MCF 10A (cell line): ENCODE results near the gene PLS1. TPM values are rescaled to one million over a fixed set of nuclear protein-coding genes. Genes with fewer than 3 reads are reported as not detected.
A peak's percentile ranks its signal among the peaks of the same experiment; 100 is the strongest.

Experiments
- BruUV-seq: library from RNA; stranded (reverse); fragments of 400-500 nt; replicated peaks from 2 replicates; lab custom pipeline; 2021; lab: Mats Ljungman, UMichigan
- CTCF ChIA-PET: fragments of 300-600 bp; sonication (Branson Sonifier 250); formaldehyde crosslinking; extraction: SDS; loops from one replicate; lab custom pipeline; 2021; ENCODE audit warnings: antibody characterized with exemption, inconsistent platforms; lab: Yijun Ruan, JAX
- POLR2A ChIA-PET: fragments of 300-600, 350-650 bp; sonication (Branson Sonifier 250); formaldehyde crosslinking; extraction: SDS; loops from one replicate; lab custom pipeline; 2020; ENCODE audit warnings: antibody characterized with exemption, inconsistent platforms; lab: Yijun Ruan, JAX
- DNase-seq: peaks from one replicate; pipeline ENCODE4 v3.0.0-alpha.2; 2018; ENCODE audit not compliant: unreplicated experiment
- H3K27ac Mint-ChIP-seq: one replicate; pipeline ENCODE4 v1.8.0; 2022; ENCODE audit warnings: mild to moderate bottlenecking, low read depth, mixed read lengths; ENCODE audit not compliant: unreplicated experiment
- H3K27me3 Mint-ChIP-seq: one replicate; pipeline ENCODE4 v1.8.0; 2022; ENCODE audit warnings: mixed read lengths; ENCODE audit not compliant: insufficient read depth, unreplicated experiment
- H3K36me3 Mint-ChIP-seq: one replicate; pipeline ENCODE4 v1.8.0; 2022; ENCODE audit warnings: mild to moderate bottlenecking, moderate library complexity, mixed read lengths; ENCODE audit not compliant: insufficient read depth, unreplicated experiment
- H3K4me1 Mint-ChIP-seq: one replicate; pipeline ENCODE4 v1.8.0; 2022; ENCODE audit warnings: mixed read lengths; ENCODE audit not compliant: insufficient read depth, unreplicated experiment
- H3K4me3 Mint-ChIP-seq: one replicate; pipeline ENCODE4 v1.8.0; 2022; ENCODE audit warnings: mild to moderate bottlenecking, moderate library complexity, mixed read lengths; ENCODE audit not compliant: unreplicated experiment
- H3K9me3 Mint-ChIP-seq: one replicate; pipeline ENCODE4 v1.8.0; 2022; ENCODE audit warnings: mixed read lengths; ENCODE audit not compliant: unreplicated experiment
- intact Hi-C: fragments of 100-400 bp; cut with micrococcal nuclease; formaldehyde crosslinking; loops from 2 replicates; pipeline ENCODE4 v1.14.1; 2022
- total RNA-seq: library from RNA; stranded (reverse); gene quantifications from 2 replicates; pipeline ENCODE4 v1.2.3, GENCODE V29; 2022
- TF ChIP-seq, protein P1 (sequence below): fragments of 200-600 bp; IDR thresholded peaks from one replicate; pipeline ENCODE4 v1.8.0; 2022; ENCODE audit warnings: antibody characterized with exemption, mild to moderate bottlenecking; ENCODE audit not compliant: unreplicated experiment

Gene PLS1
- total RNA-seq, 1 experiment from 2014 or later, result 7.3 TPM

DNA sequence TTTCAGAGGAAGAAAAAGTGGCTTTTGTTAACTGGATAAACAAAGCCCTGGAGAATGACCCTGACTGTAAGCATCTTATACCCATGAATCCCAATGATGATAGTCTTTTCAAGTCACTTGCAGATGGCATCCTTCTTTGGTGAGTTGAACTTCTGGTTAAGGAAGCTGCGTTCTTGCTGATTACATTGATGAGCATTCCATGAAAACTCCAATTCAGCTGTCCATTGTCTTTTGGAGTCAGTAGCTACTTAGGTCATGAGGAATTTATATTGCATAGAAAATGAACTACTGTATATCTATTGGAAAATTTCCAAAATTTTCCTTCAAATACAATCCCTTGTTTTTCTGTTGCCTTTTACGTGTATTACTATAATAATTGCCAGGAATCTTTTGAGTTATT is 80.0 kb downstream of the PLS1 start:
- ChIA-PET POLR2A (interaction anchor here (1.3 kb wide), 1 partner anchor 8 kb away, joined by 4 read pairs; no protein-coding TSS in a partner anchor), CTCF (interaction anchor here (0.7 to 1.5 kb wide), 2 partner anchors 94 to 104 kb away, joined by 3 to 5 read pairs; no protein-coding TSS in a partner anchor)
- no peak for DNase-seq
- no TSS peak for BruUV-seq
- Mint-ChIP-seq H3K27me3 (no peaks in the 10 kb centered on the region), H3K9me3 (no peaks in the 10 kb centered on the region), H3K27ac (no peak overlapping the region), H3K4me1 (no peaks in the 10 kb centered on the region), H3K36me3 (peaks cover 6% of the 10 kb centered on the region), H3K4me3 (no peak overlapping the region)
- intact Hi-C loops, result no loop called here
- TF ChIP-seq, protein P1, sequence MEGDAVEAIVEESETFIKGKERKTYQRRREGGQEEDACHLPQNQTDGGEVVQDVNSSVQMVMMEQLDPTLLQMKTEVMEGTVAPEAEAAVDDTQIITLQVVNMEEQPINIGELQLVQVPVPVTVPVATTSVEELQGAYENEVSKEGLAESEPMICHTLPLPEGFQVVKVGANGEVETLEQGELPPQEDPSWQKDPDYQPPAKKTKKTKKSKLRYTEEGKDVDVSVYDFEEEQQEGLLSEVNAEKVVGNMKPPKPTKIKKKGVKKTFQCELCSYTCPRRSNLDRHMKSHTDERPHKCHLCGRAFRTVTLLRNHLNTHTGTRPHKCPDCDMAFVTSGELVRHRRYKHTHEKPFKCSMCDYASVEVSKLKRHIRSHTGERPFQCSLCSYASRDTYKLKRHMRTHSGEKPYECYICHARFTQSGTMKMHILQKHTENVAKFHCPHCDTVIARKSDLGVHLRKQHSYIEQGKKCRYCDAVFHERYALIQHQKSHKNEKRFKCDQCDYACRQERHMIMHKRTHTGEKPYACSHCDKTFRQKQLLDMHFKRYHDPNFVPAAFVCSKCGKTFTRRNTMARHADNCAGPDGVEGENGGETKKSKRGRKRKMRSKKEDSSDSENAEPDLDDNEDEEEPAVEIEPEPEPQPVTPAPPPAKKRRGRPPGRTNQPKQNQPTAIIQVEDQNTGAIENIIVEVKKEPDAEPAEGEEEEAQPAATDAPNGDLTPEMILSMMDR, result no peak

DNA sequence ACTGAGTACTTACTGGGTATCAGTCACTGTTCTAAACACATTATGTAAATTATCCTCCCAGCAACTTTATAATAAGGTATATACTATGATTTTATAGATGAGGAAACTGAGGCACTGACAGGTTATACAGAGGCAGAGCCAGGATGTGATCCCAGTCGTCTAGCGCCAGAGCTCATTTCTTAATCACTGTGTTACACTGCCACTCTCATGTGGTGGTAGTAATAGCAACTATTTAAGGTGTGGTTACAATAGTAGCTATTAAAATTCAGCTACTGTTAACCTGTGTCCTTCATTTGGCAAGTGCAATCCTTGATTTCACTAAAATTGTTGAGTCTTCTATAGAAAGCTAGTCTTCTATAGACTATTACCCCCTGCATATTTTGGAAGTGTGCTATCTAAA is 84.5 kb downstream of the PLS1 start:
- ChIA-PET POLR2A (interaction anchor here (0.5 to 1.2 kb wide), 3 partner anchors 10 to 102 kb away, joined by 3 read pairs; partner anchors contain the start of gene ATR), CTCF (interaction anchor here (0.6 to 1.6 kb wide), 6 partner anchors 10 to 93 kb away, joined by 3 to 16 read pairs (median 3); no protein-coding TSS in a partner anchor)
- no peak overlapping the region for H3K4me3 Mint-ChIP-seq
- peak; percentile 24 for DNase-seq
- no peaks in the 10 kb centered on the region for H3K4me1 Mint-ChIP-seq
- H3K9me3 Mint-ChIP-seq, result no peaks in the 10 kb centered on the region
- intact Hi-C loops, result loop anchor here (1.0 kb wide), 1 partner anchor 94 kb away; no protein-coding TSS in a partner anchor
- H3K27me3 Mint-ChIP-seq, result no peaks in the 10 kb centered on the region
- no TSS peak for BruUV-seq
- no peak overlapping the region for H3K27ac Mint-ChIP-seq
- H3K36me3 Mint-ChIP-seq, result peaks cover 4% of the 10 kb centered on the region
- TF ChIP-seq, protein P1, result no peak

GRCh38 chr3:142690613-142691012 is 94.4 kb downstream of the PLS1 start:
- no peak for DNase-seq
- CTCF ChIA-PET, result interaction anchor here (0.5 kb wide), 1 partner anchor 128 kb away, joined by 6 read pairs; no protein-coding TSS in a partner anchor
- POLR2A ChIA-PET, result interaction anchor here (1.7 kb wide), 1 partner anchor 93 kb away, joined by 4 read pairs; no protein-coding TSS in a partner anchor
- Mint-ChIP-seq H3K27ac (no peak overlapping the region), H3K27me3 (no peaks in the 10 kb centered on the region), H3K4me3 (no peak overlapping the region), H3K4me1 (no peaks in the 10 kb centered on the region), H3K36me3 (peaks cover 23% of the 10 kb centered on the region), H3K9me3 (no peaks in the 10 kb centered on the region)
- BruUV-seq, result no TSS peak
- intact Hi-C loops, result no loop called here
- TF ChIP-seq, protein P1, result no peak

- Mint-ChIP-seq H3K27me3 (no peaks in the 10 kb centered on the region), H3K9me3 (no peaks in the 10 kb centered on the region), H3K4me1 (no peaks in the 10 kb centered on the region), H3K36me3 (peaks cover 20% of the 10 kb centered on the region), H3K4me3 (no peak overlapping the region), H3K27ac (no peak overlapping the region)
- intact Hi-C loops, result no loop called here
- no TSS peak for BruUV-seq
- TF ChIP-seq, protein P1, result no peak
- DNase-seq, result no peak
- ChIA-PET CTCF (no interaction called here), POLR2A (no interaction called here)
Measured at GRCh38 chr3:142691527-142691926, 95.3 kb downstream of the PLS1 start.
